ENCODE measurements around the gene ANKMY1. TPM values are rescaled to one million over a fixed set of nuclear protein-coding genes. Genes with fewer than 3 reads are reported as not detected.

The ANKMY1 gene
- total RNA-seq, 1 experiment from 2014 or later, result 28.3 TPM

- Histone ChIP-seq H3K27me3 (ENCODE audit: insufficient read depth, low read length) (no peaks in the 10 kb centered on the region), H3K79me2 (ENCODE audit: insufficient read depth, low read length) (peaks cover 88% of the 10 kb centered on the region), H3K9ac (ENCODE audit: low read length) (no peak overlapping the region), H3K4me2 (ENCODE audit: low read length) (no peak overlapping the region; the same call in 1 of the 2 replicates), H3K36me3 (ENCODE audit: control insufficient read depth in 1 of 2, insufficient read depth in 2 of 2, low read length in 2 of 2) (no peaks in the 10 kb centered on the region; a peak in 1 of 4 replicates), H3K4me3 (replicated peaks in 1 of 2; ENCODE audit: low read depth in 1 of 2, low read length in 2 of 2) (no peak overlapping the region), H3K4me1 (ENCODE audit: control insufficient read depth in 1 of 2, insufficient read depth in 2 of 2, low read length in 2 of 2) (peaks cover 15 to 41% of the 10 kb centered on the region in 2 experiments), H3K9me3 (ENCODE audit: control insufficient read depth in 1 of 2, insufficient read depth in 1 of 2, low read depth in 1 of 2, low read length in 2 of 2) (no peaks in the 10 kb centered on the region), H4K20me1 (ENCODE audit: insufficient read depth) (peaks cover 4% of the 10 kb centered on the region; the same call in 1 of the 2 replicates), H3K9me2 (ENCODE audit: insufficient read depth) (no peaks in the 10 kb centered on the region), H3K27ac (ENCODE audit: low read depth, low read length) (peak overlapping the region; percentile 33), H2AFZ (ENCODE audit: low read depth, low read length, poor library complexity, severe bottlenecking) (no peak overlapping the region)
- DNase-seq (ENCODE audit: low read depth, low spot score) (no peak), ATAC-seq (no peak)
- no TSS peak for BruUV-seq (replicated peaks)
- POLR2A ChIA-PET, result no interaction called here
- intact Hi-C loops (cut with micrococcal nuclease), result loop anchor here (1.0 to 10.0 kb wide), 4 partner anchors 69 to 206 kb away; no protein-coding TSS in a partner anchor
- CTCF ChIA-PET, result interaction anchor here (1.2 kb wide), 1 partner anchor 206 kb away, joined by 3 read pairs; no protein-coding TSS in a partner anchor
- TF ChIP-seq JUND (IDR thresholded peaks at IDR 0.05) (no peak), RAD21 (IDR thresholded peaks at IDR 0.05; ENCODE audit: low read depth) (no peak), CTCF (IDR thresholded peaks at IDR 0.05 in 2 of 3, conservative IDR thresholded peaks at IDR 0.05 in 1 of 3; ENCODE audit: borderline replicate concordance in 1 of 3, insufficient read depth in 1 of 3, low read depth in 2 of 3, low read length in 2 of 3) (no peak), ZNF274 (IDR thresholded peaks at IDR 0.05; ENCODE audit: low read depth, low read length) (no peak), ATF3 (IDR thresholded peaks at IDR 0.05) (no peak), SP1 (IDR thresholded peaks at IDR 0.05; ENCODE audit: low read depth) (no peak), REST (IDR thresholded peaks at IDR 0.05; ENCODE audit: low read depth) (no peak), EZH2phosphoT487 (IDR thresholded peaks at IDR 0.05; ENCODE audit: borderline replicate concordance) (no peak), FOSL1 (IDR thresholded peaks at IDR 0.05; ENCODE audit: low read depth) (no peak), ELF1 (IDR thresholded peaks at IDR 0.05; ENCODE audit: borderline replicate concordance, low read depth) (no peak), POLR2AphosphoS5 (IDR thresholded peaks at IDR 0.05; ENCODE audit: low read depth, low read length) (no peak), EZH2 (IDR thresholded peaks at IDR 0.05) (no peak)
- RAD21 ChIA-PET (ENCODE audit: low non-redundant PET in 1 of 2, low total read pairs in 2 of 2, uncharacterized antibody in 2 of 2, unreplicated experiment in 2 of 2), result interaction anchor here in 1 of 2 experiments (0.6 to 1.0 kb wide), 2 partner anchors 127 to 207 kb away, joined by 3 read pairs; no protein-coding TSS in a partner anchor
These were observed 118.7 kb downstream of the ANKMY1 start for GRCh38 chr2:240438810-240439697.

Measured in HCT116 (cell line).